Endothelial cell of umbilical vein (primary cell): ENCODE measurements around the gene KIF1B. TPM values are rescaled to one million over a fixed set of nuclear protein-coding genes. Genes with fewer than 3 reads are reported as not detected.

Source experiments
- BruUV-seq: library from RNA; stranded (reverse); fragments of 400-500 nt; replicated peaks from 2 replicates; lab custom pipeline; 2021; lab: Mats Ljungman, UMichigan
- CTCF ChIA-PET: fragments of 300-600, 350-600 bp; sonication (Branson Sonifier 250); formaldehyde crosslinking; loops from one replicate; lab custom pipeline; 2021; ENCODE audit warnings: antibody characterized with exemption, inconsistent platforms; lab: Charles Lee
- POLR2A ChIA-PET: fragments of 300-600, 350-600 bp; sonication (Branson Sonifier 250); formaldehyde crosslinking; loops from one replicate; lab custom pipeline; 2021; ENCODE audit warnings: antibody characterized with exemption, inconsistent platforms; lab: Charles Lee
- DNase-seq: peaks from one replicate; pipeline ENCODE4 v3.0.0-alpha.2; 2011; ENCODE audit warnings: low read depth, low spot score
- FAIRE-seq: peaks from 2 replicates; lab custom pipeline; 2011; peaks lifted over from hg19 to GRCh38; lab: Jason Lieb, UNC
- H2AFZ ChIP-seq: 2 replicates; pipeline ENCODE4 v1.6.0; 2012; ENCODE audit warnings: low read depth, low read length, control low read depth, inconsistent platforms
- H3K27ac ChIP-seq: 2 replicates; pipeline ENCODE4 v1.5.1; 2011; ENCODE audit warnings: low read depth, mild to moderate bottlenecking, control low read depth, low read length, moderate library complexity; ENCODE audit not compliant: insufficient read depth
- H3K27me3 ChIP-seq, 2 experiments: 2 replicates each; pipeline versions ENCODE4 v1.6.0 to v1.6.1; 2011; ENCODE audit warnings: low read length in 2 of 2, mixed read lengths in 1 of 2; ENCODE audit not compliant: control insufficient read depth in 2 of 2, insufficient read depth in 2 of 2
- H3K36me3 ChIP-seq, 2 experiments: 2 replicates in 1 of 2; 3 replicates in 1 of 2; pipeline ENCODE4 v1.5.1; 2011; ENCODE audit warnings: low read length in 2 of 2, mild to moderate bottlenecking in 1 of 2, moderate library complexity in 1 of 2; ENCODE audit not compliant: control insufficient read depth in 2 of 2, insufficient read depth in 2 of 2; ENCODE audit errors: extremely low read depth in 1 of 2
- H3K4me1 ChIP-seq: 3 replicates; pipeline ENCODE4 v1.5.1; 2011; ENCODE audit warnings: mild to moderate bottlenecking, low read length; ENCODE audit not compliant: control insufficient read depth, insufficient read depth; ENCODE audit errors: extremely low read depth
- H3K4me2 ChIP-seq: 2 replicates; pipeline ENCODE4 v1.6.1; 2011; ENCODE audit warnings: low read length, control low read depth, mixed read lengths; ENCODE audit not compliant: insufficient read depth
- H3K4me3 ChIP-seq, 3 experiments: fragments of 200-600 bp in 1 of 3; sonication (generic), shearing (Covaris generic) in 1 of 3; replicated peaks in 1 of 3; 2 replicates each; pipeline ENCODE4 v1.5.1; 2011 to 2016; ENCODE audit warnings: control low read depth in 3 of 3, low read length in 3 of 3, mild to moderate bottlenecking in 2 of 3, inconsistent platforms in 1 of 3, low read depth in 1 of 3, moderate library complexity in 1 of 3; ENCODE audit not compliant: insufficient read depth in 1 of 3
- H3K79me2 ChIP-seq: 2 replicates; pipeline ENCODE4 v1.6.0; 2012; ENCODE audit warnings: low read length, inconsistent platforms; ENCODE audit not compliant: control insufficient read depth, insufficient read depth
- H3K9ac ChIP-seq: replicated peaks from 2 replicates; pipeline ENCODE3; 2011; ENCODE audit warnings: low read length, control low read depth; ENCODE audit not compliant: insufficient read depth; ENCODE audit errors: extremely low read depth
- H3K9me1 ChIP-seq: replicated peaks from 3 replicates; pipeline ENCODE4 v1.6.0; 2011; ENCODE audit warnings: mild to moderate bottlenecking, low read length; ENCODE audit not compliant: control insufficient read depth, insufficient read depth; ENCODE audit errors: extremely low read depth
- H3K9me3 ChIP-seq: replicated peaks from 2 replicates; pipeline ENCODE4 v1.5.1; 2012; ENCODE audit warnings: low read length, inconsistent platforms; ENCODE audit not compliant: control insufficient read depth, insufficient read depth
- H4K20me1 ChIP-seq: replicated peaks from 2 replicates; pipeline ENCODE3; 2011; ENCODE audit warnings: mild to moderate bottlenecking, low read length; ENCODE audit not compliant: control insufficient read depth, insufficient read depth; ENCODE audit errors: extremely low read depth
- CTCF ChIP-seq, 2 donors: IDR thresholded peaks; 1 replicate in 1 of 2; 2 replicates in 1 of 2; pipeline ENCODE4 v1.5.1; 2011; ENCODE audit warnings: low read length in 2 of 2, mild to moderate bottlenecking in 2 of 2, moderate library complexity in 2 of 2, control low read depth in 1 of 2, inconsistent platforms in 1 of 2, low read depth in 1 of 2; ENCODE audit not compliant: insufficient read depth in 1 of 2; ENCODE audit errors: extremely low read depth in 1 of 2
- EZH2 ChIP-seq: IDR thresholded peaks from 2 replicates; pipeline ENCODE4 v1.6.1; 2012; ENCODE audit warnings: borderline replicate concordance, low read depth, mild to moderate bottlenecking, moderate library complexity, low read length, inconsistent platforms; ENCODE audit not compliant: severe bottlenecking
- FOS ChIP-seq: IDR thresholded peaks from 2 replicates; pipeline ENCODE4 v1.6.1; 2011; ENCODE audit warnings: mild to moderate bottlenecking, low read length, moderate library complexity, borderline replicate concordance; ENCODE audit not compliant: insufficient read depth
- GATA2 ChIP-seq: IDR thresholded peaks from 2 replicates; pipeline ENCODE4 v1.7.0; 2011; ENCODE audit warnings: low read depth, mild to moderate bottlenecking, moderate library complexity, mixed read lengths, low read length; ENCODE audit not compliant: insufficient read length, insufficient read depth
- JUN ChIP-seq: IDR thresholded peaks from 2 replicates; pipeline ENCODE4 v1.6.1; 2011; ENCODE audit warnings: borderline replicate concordance, low read depth; ENCODE audit not compliant: insufficient read length, insufficient read depth
- MAX ChIP-seq: IDR thresholded peaks from 2 replicates; pipeline ENCODE4 v1.6.1; 2011; ENCODE audit not compliant: insufficient read depth, insufficient read length
- MYC ChIP-seq: IDR thresholded peaks from one replicate; pipeline ENCODE4 v1.6.1; 2011; ENCODE audit warnings: mild to moderate bottlenecking, low read depth, low read length
- POLR2A ChIP-seq: IDR thresholded peaks from 2 replicates; pipeline ENCODE4 v1.6.1; 2012; ENCODE audit warnings: low read depth, mild to moderate bottlenecking, control low read depth, low read length
- POLR2AphosphoS5 ChIP-seq: IDR thresholded peaks from 2 replicates; pipeline ENCODE4 v1.6.1; 2012; ENCODE audit warnings: low read depth, mild to moderate bottlenecking, control low read depth, low read length, moderate library complexity; ENCODE audit not compliant: insufficient read depth
- dilution Hi-C: fragments of 300-500 bp; cut with MboI; formaldehyde crosslinking; loops from one replicate; pipeline ENCODE4 v1.15.0; 2019; ENCODE audit warnings: low sequenced_read_pairs; ENCODE audit not compliant: extremely low pct_ligation_motif_present
- intact Hi-C: fragments of 100-400 bp; cut with micrococcal nuclease; formaldehyde crosslinking; loops from one replicate; pipeline ENCODE4 v1.10.0; 2022
- polyA plus RNA-seq, 4 experiments: library from polyadenylated mRNA; depleted of rRNA in 3 of 4; stranded (reverse) in 3 of 4; unstranded in 1 of 4; fragments of >200 nt; gene quantifications; 2 replicates each; pipeline versions ENCODE4 v1.2.1 to v1.2.3, GENCODE V29; 2011 to 2012; ENCODE audit warnings: missing spikeins in 1 of 4
- total RNA-seq: library from RNA; stranded (reverse); gene quantifications from 2 replicates; pipeline ENCODE4 v1.2.3, GENCODE V29; 2021

Gene KIF1B
- total and polyA plus RNA-seq, 2 donors (not counting 3 experiments of a cell fraction or from before 2014, with no cell fraction given), result 14.8 to 58.6 TPM

GRCh38 chr1:10337436-10337835 is 127.1 kb downstream of the KIF1B start:
- Histone ChIP-seq H3K36me3 (peaks cover 3 to 12% of the 10 kb centered on the region in 2 experiments), H3K4me3 (no peak overlapping the region), H3K79me2 (no peaks in the 10 kb centered on the region), H3K27ac (no peak overlapping the region), H3K4me1 (peaks cover 10% of the 10 kb centered on the region), H2AFZ (no peak overlapping the region), H3K4me2 (no peak overlapping the region), H3K27me3 (no peaks in the 10 kb centered on the region), H3K9me3 (no peaks in the 10 kb centered on the region), H3K9ac (no peak overlapping the region), H4K20me1 (no peaks in the 10 kb centered on the region), H3K9me1 (no peaks in the 10 kb centered on the region)
- DNase-seq (no peak), FAIRE-seq (no peak)
- intact Hi-C loops (loop anchor here (5.0 kb wide), 3 partner anchors 185 to 385 kb away; partner anchors contain the start of gene UBE4B), dilution Hi-C loops (no loop called here)
- ChIA-PET CTCF (interaction anchor here (1.0 to 2.8 kb wide), 4 partner anchors 8 to 129 kb away, joined by 3 to 24 read pairs (median 6); partner anchors contain the start of gene KIF1B), POLR2A (no interaction called here)
- no peak for TF ChIP-seq FOS
- TF ChIP-seq POLR2A, result no peak
- no peak for TF ChIP-seq MAX
- no peak for TF ChIP-seq GATA2
- TF ChIP-seq CTCF (IDR thresholded peaks at IDR 0.05; ENCODE audit: extremely low read depth in 1 of 2, insufficient read depth in 1 of 2, low read depth in 1 of 2, low read length in 2 of 2), result no peak
- TF ChIP-seq POLR2AphosphoS5, result no peak
- TF ChIP-seq MYC, result no peak
- no peak for TF ChIP-seq EZH2
- TF ChIP-seq JUN, result no peak
- BruUV-seq, result no TSS peak
